GM12873 (cell line): ENCODE measurements around the gene DBP.

ENCODE experiments used
- TF ChIP-seq, protein P1 (sequence below): IDR thresholded peaks from 2 replicates; pipeline ENCODE4 v1.5.1; 2012; ENCODE audit warnings: low read depth, mild to moderate bottlenecking, moderate library complexity, low read length, control low read depth; ENCODE audit not compliant: insufficient read depth; ENCODE audit errors: missing control alignments

The DBP gene

DNA sequence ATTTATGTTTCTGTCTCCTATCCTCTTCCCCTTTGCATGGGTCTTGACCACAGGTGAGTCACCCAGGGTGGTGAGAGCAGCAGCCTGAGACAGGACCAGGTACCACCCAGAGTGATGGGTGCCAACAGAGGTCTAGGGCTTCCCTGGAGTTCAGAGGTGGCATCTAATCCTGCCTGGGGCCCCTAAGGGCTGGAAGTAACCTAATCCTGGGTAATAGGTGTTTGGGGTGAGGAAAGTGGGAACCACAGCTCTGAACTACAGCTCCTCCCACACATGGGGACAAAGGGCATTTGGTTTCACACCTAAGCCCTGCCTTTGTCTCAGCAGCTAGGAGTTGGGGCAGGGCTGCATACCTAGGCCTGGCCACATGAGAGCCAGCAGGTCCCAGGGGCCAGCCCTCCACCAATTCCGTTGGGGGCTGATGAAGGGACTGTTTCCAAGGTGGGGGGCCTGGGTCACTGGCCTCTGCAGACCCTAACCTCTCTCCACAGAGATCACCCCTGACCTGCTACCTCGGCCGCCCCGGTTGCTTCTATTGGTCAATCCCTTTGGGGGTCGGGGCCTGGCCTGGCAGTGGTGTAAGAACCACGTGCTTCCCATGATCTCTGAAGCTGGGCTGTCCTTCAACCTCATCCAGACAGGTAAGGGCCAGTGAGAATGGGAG, 9.8 kb downstream of the DBP start:
- TF ChIP-seq, protein P1, sequence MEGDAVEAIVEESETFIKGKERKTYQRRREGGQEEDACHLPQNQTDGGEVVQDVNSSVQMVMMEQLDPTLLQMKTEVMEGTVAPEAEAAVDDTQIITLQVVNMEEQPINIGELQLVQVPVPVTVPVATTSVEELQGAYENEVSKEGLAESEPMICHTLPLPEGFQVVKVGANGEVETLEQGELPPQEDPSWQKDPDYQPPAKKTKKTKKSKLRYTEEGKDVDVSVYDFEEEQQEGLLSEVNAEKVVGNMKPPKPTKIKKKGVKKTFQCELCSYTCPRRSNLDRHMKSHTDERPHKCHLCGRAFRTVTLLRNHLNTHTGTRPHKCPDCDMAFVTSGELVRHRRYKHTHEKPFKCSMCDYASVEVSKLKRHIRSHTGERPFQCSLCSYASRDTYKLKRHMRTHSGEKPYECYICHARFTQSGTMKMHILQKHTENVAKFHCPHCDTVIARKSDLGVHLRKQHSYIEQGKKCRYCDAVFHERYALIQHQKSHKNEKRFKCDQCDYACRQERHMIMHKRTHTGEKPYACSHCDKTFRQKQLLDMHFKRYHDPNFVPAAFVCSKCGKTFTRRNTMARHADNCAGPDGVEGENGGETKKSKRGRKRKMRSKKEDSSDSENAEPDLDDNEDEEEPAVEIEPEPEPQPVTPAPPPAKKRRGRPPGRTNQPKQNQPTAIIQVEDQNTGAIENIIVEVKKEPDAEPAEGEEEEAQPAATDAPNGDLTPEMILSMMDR = no peak

DNA sequence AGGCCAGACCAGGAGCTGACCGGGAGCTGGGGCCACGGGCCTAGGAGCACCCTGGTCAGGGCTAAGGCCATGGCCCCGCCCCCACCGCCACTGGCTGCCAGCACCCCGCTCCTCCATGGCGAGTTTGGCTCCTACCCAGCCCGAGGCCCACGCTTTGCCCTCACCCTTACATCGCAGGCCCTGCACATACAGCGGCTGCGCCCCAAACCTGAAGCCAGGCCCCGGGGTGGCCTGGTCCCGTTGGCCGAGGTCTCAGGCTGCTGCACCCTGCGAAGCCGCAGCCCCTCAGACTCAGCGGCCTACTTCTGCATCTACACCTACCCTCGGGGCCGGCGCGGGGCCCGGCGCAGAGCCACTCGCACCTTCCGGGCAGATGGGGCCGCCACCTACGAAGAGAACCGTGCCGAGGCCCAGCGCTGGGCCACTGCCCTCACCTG, 11.3 kb downstream of the DBP start:
- TF ChIP-seq, protein P1 = no peak

DNA sequence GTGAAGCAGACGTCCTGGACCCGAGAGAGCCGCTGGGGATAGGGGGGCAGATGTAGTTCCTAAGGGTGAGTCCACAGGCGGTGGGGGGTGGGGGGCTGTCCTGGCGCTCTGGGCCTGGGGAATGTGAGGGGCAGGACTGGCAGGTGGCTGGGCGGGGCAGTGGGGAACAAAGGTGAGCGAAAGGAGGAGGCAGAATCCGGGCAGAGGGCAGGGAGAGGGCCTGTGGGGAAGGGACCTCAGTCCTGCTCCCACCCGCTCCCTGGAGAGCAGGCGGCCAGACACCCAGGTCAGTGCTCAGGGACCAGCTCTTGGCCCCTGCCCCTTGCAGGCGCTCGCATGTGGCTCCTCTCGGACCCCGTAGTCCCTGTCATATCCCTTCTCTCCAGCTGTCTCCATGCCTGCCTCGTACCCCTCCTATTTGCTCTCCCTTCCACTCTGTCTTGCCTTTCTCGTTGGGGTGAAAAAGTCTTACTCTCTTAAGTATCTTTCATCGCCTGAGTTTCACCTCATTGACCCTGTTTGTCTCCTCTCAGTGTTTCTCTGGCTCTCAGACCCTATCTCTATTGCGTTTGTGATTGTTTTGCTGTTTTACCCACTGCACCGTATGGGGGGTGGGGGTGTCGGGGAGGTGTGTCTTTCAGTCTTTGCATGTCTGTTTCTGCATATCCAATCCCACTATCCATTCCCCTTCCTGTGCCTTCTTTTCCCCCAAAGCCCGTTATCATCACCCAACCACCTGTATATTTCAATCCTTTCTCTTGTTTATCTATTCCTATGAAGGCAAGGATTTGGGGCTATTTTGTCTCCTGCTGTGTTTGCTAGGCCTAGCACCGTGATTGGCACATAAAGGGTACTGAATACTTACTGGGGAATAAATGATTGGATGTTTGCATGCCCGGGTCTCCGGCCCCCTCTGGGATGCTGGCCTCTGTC, 12.1 kb downstream of the DBP start:
- TF ChIP-seq, protein P1 = no peak

DNA sequence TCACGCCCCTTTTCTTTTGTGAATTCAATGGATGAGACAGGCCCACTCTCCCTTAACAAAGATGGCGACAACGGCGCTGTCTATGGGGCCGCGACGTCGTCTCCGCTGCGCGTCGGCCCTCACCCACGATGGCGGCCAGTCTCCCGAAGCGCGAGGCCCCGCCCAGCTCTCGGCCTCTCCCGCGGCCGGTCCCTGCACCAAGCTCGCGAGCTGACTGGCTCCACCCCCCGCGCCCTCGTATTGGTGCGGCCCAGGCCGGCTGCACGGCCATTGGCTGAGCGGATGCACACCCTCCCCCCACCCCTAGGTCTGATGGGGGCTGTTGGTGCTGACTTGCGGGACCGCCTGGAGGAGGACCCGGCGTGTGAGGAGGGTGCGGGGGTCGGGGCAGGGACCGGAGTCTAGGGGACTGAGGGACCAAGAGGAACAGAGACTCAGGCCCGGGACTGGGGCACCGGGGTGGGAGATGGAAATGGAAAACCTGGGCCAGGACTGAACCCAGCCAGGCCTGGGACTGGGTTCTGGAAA, 13.0 kb downstream of the DBP start:
- TF ChIP-seq, protein P1 = no peak

DNA sequence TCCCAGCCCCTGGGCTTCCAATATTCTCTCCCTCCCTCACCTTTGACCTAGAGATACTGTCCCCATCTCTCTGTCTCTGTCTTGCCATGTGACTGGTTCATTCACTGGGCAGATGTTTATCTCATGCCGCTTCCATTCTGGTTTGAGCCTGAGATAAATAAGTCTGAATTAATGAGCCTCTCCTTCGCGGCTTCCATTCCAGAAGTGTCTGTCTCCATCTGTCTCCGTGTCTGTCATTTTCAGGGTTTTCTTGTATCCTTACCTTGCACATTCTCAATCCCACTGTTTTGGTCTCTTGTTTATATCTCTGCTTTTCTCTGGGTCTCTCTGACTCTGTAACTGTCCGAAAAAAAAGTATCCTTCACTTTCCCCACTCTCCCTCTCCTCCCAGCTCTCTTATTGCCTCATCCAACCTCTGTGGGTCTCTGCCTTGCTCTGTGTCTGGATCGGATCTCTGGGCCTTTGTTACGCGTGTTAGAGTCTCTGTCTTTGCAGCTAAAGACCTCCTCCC, 13.6 kb downstream of the DBP start:
- TF ChIP-seq, protein P1 = no peak

DNA sequence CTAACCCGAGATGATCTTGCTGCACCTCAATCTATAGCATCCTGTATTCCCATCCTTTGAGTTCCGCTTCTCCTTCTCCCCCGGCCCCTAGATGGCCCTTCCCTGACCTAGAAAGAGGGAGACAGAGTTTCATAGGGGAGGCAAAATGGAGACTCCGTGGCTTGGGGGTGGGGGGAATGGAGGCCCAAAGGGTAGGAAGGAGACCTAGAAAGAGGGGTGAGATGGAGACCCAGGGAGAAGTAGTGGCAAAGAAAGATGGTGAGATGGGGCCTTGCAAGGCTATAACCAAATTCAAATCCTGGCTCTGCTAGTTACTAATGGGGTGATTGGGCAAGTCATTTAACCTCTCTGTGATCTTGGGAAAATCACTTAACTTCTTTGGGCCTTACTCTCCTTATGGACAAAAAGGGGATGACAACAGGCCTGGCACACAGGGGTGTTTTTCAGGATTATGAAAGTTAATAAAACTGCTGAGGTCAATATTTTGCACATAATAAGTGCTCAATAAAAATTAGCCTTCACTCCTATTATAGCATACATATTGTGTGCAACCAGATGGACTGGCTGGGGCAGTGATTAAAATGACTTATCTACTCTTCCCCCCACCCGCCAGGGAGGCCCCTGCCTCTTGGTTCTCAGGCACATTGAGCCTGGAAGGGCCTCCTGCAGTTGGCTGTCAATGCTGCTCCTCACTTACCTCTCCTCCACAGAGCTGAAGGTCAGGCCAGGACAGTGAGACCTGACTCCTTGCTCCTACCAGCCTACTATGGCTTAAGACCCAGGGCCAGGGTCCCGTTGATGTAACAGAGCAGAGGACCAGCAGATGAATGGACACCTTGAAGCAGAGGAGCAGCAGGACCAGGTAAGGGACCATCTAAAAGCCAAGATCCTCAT, 17.2 kb downstream of the DBP start:
- TF ChIP-seq, protein P1 = no peak
